HAP-1 (cell line): ENCODE measurements around the gene XPOT.
A peak's percentile ranks its signal among the peaks of the same experiment; 100 is the strongest.

Source experiments
- DNase-seq, 2 experiments: peaks; one replicate each; pipeline ENCODE4 v3.0.0-alpha.2; 2016 to 2020; ENCODE audit warnings: low spot score in 2 of 2
- H3K27me3 ChIP-seq: fragments of 250-450 bp; sonication (Bioruptor Pico); 2 replicates; pipeline ENCODE4 v1.5.1; 2020; ENCODE audit warnings: low read depth, mild to moderate bottlenecking, moderate library complexity
- H3K36me3 ChIP-seq: fragments of 250-450 bp; sonication (Bioruptor Pico); replicated peaks from 2 replicates; pipeline ENCODE4 v1.5.1; 2020; ENCODE audit warnings: mild to moderate bottlenecking
- H3K4me1 ChIP-seq: fragments of 250-450 bp; sonication (Bioruptor Pico); 2 replicates; pipeline ENCODE4 v1.5.1; 2020; ENCODE audit warnings: mild to moderate bottlenecking
- H3K4me3 ChIP-seq: fragments of 250-450 bp; sonication (Bioruptor Pico); 2 replicates; pipeline ENCODE4 v1.5.1; 2020; ENCODE audit warnings: mild to moderate bottlenecking, moderate library complexity
- H3K9me3 ChIP-seq: fragments of 250-450 bp; sonication (Bioruptor Pico); 2 replicates; pipeline ENCODE4 v1.5.1; 2020; ENCODE audit warnings: mild to moderate bottlenecking, moderate library complexity
- in situ Hi-C: fragments of 300-500 bp; cut with MboI; formaldehyde crosslinking; loops from 3 replicates; pipeline ENCODE4 v1.14.3; 2020; ENCODE audit warnings: low sequenced_read_pairs, inconsistent platforms, mixed read lengths

XPOT gene

DNA sequence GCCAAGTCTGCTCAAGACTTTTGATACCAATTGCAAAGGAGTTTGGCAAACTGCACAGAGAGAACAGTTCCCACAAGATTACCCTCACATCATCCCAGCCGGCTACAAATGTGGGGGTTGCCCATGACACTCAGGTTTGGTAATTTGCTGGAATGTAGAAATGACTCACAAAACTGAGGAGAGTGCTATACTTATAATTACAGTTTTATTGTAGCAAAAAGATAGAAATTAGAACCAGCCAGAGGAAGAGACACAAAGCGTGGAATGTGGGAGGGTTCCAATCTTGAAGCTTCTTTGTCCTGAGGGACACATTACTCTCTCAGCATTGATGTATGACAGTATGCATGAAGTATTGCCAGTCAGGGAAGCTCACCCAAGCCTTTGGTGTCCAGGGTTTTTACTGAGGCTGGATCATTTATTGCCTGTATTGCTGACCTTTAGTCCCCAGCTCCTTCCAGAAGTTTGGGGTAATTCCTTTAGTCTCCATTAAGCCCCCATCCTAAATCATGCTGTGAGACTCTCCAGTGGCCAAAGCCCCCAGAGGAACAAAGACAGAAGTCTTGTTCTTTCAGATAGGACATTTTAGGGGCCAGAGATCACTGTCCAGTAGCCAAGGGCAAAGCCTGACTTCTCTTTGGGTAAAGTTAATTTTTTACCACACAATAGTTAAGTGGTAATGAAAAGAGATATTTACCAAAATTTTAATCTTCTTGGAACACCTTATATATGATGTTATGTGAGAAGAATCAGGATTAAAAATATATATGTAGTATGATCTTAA lies 57.6 kb downstream of the XPOT start:
- no peak overlapping the region for H3K4me3 ChIP-seq
- peak; percentile 14 to 19 for DNase-seq
- H3K36me3 ChIP-seq = peaks cover 40% of the 10 kb centered on the region
- no peaks in the 10 kb centered on the region for H3K27me3 ChIP-seq
- in situ Hi-C loops = no loop called here
- H3K4me1 ChIP-seq = peaks cover 7% of the 10 kb centered on the region
- H3K9me3 ChIP-seq = no peaks in the 10 kb centered on the region

DNA sequence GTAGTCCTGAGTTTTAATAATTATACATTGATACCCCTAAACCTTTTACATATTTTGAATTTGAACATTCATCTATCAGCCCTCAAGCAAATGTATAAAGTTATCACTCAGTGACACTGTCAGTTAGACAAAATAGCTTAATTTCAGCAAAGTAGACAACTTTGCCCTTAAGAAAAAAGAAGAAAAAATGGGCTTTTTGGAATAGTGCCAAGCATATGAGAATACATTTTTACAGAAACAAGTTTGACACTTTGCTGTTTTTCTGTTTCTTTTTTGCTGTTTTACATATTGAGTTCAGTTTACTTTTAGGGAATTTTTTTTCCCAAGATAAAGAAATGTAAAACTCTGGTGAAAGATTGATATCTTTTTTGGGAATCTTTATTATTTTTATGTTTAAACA lies 62.0 kb downstream of the XPOT start:
- in situ Hi-C loops = no loop called here
- no peaks in the 10 kb centered on the region for H3K9me3 ChIP-seq
- H3K36me3 ChIP-seq = peaks cover 38% of the 10 kb centered on the region

DNA sequence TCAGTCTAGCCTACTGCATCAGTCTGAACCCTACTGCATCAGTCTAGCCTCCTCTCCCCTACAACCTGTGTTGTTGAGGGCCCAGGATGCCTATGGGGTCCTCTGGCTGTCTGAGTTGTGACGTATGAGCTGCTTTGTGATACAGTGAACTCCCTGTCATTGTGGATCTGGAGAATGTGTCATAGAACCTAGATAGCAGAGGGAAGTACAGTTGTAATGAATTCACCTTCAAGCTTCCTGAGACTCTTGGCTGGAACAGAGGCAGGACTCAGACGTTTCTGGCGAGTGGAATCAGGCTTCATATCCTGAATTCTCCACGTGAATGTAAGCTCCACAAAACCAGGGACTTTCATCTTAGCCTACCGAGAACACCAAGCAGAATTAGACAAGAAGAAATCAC lies 64.8 kb downstream of the XPOT start:
- in situ Hi-C loops = no loop called here
- peaks cover 37% of the 10 kb centered on the region for H3K36me3 ChIP-seq
- no peak for DNase-seq
- H3K4me1 ChIP-seq = peaks cover 2% of the 10 kb centered on the region
- no peaks in the 10 kb centered on the region for H3K9me3 ChIP-seq
- H3K27me3 ChIP-seq = no peaks in the 10 kb centered on the region
- no peak overlapping the region for H3K4me3 ChIP-seq

More for the DNA sequence above, 62.0 kb downstream of the XPOT start:
- Histone ChIP-seq H3K27me3 (no peaks in the 10 kb centered on the region), H3K4me3 (no peak overlapping the region), H3K4me1 (peaks cover 7% of the 10 kb centered on the region)
- DNase-seq = no peak

DNA sequence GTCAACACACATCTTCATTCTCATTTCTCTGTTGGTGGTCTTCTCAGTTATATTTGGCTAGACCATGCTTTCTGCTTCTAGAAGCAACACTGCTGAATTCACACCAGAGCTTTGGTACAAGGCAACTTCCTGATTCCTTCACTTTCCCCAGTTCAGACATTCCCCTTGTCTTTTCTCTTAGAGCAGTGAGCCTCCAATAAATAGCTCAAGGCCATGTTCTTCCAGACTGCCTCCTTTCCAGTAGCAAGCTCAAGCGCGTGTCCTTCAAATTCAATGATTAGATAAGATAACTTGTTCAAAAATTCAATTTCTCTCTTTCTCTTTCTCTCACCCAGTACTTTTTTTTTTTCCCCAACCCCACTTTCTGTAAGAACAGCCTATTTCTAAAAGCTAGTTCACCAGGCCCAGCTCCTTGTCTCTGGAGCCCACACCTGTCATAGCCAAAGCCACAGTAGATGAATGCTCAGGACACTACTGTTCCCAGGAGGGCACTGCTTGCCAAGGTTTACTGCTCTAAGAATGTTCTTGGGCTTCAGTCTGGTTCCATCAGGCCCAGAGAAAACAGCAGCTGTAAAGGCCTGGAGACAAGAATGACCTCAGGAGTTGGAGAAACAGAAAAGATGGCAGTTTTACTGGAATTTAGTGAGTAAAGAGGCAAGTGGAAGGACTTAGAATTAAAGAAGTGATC lies 65.4 kb downstream of the XPOT start:
- in situ Hi-C loops = no loop called here
- Histone ChIP-seq H3K4me3 (no peak overlapping the region), H3K9me3 (no peaks in the 10 kb centered on the region), H3K4me1 (peaks cover 2% of the 10 kb centered on the region), H3K36me3 (peaks cover 37% of the 10 kb centered on the region), H3K27me3 (no peaks in the 10 kb centered on the region)
- DNase-seq = no peak

DNA sequence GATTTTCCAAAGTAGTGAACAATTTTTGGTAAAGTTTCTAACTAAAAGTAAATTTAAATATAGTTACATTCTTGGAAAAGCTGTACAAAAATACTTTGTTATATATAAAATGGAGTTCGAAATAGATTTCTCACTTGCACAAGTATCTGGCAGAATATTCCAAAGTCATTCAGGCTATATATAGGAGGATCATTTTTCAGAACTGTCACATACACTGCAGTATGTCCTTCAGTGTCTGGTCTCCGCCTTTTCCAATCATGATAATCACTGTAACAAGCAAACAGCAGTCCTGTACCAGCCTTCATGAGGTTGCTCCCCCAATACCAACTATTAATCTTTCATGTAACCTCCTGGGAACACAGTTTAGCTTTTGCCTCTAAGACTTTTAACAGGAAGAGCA lies 66.3 kb downstream of the XPOT start:
- in situ Hi-C loops = no loop called here
- Histone ChIP-seq H3K9me3 (no peaks in the 10 kb centered on the region; the same call in 1 of the 2 replicates), H3K27me3 (no peaks in the 10 kb centered on the region), H3K36me3 (peaks cover 40% of the 10 kb centered on the region), H3K4me1 (peaks cover 1% of the 10 kb centered on the region), H3K4me3 (no peak overlapping the region)
- DNase-seq = no peak

DNA sequence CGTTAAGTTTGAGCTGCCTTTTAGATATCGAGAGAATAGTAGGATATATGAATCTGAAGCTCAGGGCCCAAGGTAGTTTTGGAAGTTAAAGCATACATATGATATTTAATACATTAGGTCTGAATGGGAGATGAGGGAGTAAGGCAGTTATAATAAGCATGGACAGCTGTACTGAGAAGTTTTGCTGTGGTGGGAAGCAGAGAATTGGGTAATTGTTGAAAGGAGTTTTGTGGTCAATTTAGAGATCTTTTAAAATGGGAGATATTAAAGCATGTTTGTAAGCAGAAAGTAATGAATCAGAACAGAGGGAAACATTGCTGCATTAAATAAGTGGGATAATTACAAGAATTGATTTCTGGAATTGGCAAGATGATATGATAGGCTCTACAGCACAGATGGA lies 69.0 kb downstream of the XPOT start:
- Histone ChIP-seq H3K9me3 (no peaks in the 10 kb centered on the region; the same call in 1 of the 2 replicates), H3K36me3 (peaks cover 43% of the 10 kb centered on the region), H3K27me3 (no peaks in the 10 kb centered on the region), H3K4me3 (no peak overlapping the region), H3K4me1 (no peaks in the 10 kb centered on the region)
- no peak for DNase-seq
- in situ Hi-C loops = no loop called here

DNA sequence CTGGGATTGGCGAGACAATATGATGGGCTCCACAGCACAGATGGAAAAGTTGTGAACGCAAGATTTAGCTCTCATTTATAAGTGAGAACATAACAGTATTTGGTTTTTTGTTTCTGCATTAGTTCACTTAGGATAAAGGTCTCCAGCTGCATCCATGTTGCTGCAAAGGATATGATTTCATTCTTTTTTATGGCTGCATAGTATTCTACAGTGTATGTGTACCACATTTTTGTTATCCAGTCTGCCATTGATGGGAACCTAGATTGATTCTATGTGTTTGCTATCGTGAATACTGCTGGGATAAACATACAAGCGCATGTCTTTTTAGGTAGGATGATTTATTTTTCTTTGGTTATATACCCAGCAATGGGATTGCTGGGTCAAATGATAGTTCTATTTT lies 71.3 kb downstream of the XPOT start:
- in situ Hi-C loops = no loop called here
- peaks cover 42% of the 10 kb centered on the region for H3K36me3 ChIP-seq

DNA sequence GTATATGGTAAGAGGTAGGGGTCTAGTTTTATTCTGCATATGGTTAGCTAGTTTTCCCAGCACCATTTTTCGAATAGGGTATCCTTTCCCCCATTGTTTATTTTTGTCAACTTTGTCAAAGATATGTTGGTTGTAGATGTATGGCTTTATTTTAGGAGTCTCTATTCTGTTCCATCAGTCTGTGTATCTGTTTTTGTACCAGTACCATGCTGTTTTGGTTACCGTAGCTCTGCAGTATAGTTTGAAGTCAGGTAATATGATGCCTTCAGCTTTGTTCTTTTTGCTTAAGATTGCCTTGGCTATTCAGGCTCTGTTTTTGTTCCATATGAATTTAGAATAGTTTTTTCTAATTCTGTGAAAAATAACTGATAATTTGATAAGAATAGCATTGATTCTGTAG lies 72.7 kb downstream of the XPOT start:
- Histone ChIP-seq H3K36me3 (peaks cover 38% of the 10 kb centered on the region), H3K4me1 (peaks cover 3% of the 10 kb centered on the region; the same call in 1 of the 2 replicates), H3K27me3 (no peaks in the 10 kb centered on the region), H3K9me3 (no peaks in the 10 kb centered on the region; the same call in 1 of the 2 replicates), H3K4me3 (no peak overlapping the region)
- in situ Hi-C loops = no loop called here
- no peak for DNase-seq

More for the DNA sequence above, 71.3 kb downstream of the XPOT start:
- Histone ChIP-seq H3K4me1 (peaks cover 3% of the 10 kb centered on the region; the same call in 1 of the 2 replicates), H3K4me3 (no peak overlapping the region), H3K9me3 (no peaks in the 10 kb centered on the region; the same call in 1 of the 2 replicates), H3K27me3 (no peaks in the 10 kb centered on the region)
- DNase-seq = no peak

DNA sequence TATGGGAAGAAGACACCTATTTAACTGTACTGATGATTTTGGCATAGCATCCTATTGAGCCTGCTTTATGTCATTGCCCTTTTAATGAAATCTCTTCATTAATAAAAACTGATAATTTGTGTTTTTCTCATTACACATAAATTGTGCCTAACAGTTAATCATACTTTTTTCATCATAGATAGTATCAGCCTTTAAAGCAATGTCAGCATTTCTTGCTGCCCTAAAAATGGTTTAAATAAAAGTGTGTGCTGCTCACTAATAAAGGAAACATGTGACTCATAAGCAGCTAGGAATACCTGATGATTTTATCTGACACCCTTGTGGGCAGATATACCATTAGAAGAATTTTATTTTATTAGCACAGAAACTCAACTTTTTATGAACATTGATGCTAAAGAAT lies 74.5 kb downstream of the XPOT start:
- H3K9me3 ChIP-seq = no peaks in the 10 kb centered on the region; the same call in 1 of the 2 replicates
- H3K27me3 ChIP-seq = no peaks in the 10 kb centered on the region
- H3K4me3 ChIP-seq = no peak overlapping the region
- no peak for DNase-seq
- peaks cover 3% of the 10 kb centered on the region; the same call in 1 of the 2 replicates for H3K4me1 ChIP-seq
- in situ Hi-C loops = no loop called here
- H3K36me3 ChIP-seq = peaks cover 49% of the 10 kb centered on the region

DNA sequence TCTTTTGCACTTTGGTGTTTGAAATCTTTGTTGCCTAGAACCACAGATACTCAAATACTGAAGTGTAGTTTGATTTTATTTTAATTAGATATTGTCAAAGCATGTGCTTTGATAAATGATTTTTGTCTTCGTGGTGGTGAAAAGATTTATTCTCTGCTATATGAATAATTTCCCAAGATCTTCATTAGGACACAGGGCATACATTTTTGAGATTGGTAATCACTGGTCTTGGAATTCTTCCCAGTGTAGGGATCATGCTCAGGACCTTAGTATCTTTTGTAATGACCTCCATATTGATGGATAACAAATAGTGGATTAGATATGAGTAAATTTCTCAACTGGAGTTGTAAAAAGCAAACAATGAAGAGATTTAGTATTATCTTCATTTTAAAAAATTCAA lies 76.0 kb downstream of the XPOT start:
- peaks cover 47% of the 10 kb centered on the region for H3K36me3 ChIP-seq
- in situ Hi-C loops = no loop called here
- peaks cover 3% of the 10 kb centered on the region; the same call in 1 of the 2 replicates for H3K4me1 ChIP-seq

DNA sequence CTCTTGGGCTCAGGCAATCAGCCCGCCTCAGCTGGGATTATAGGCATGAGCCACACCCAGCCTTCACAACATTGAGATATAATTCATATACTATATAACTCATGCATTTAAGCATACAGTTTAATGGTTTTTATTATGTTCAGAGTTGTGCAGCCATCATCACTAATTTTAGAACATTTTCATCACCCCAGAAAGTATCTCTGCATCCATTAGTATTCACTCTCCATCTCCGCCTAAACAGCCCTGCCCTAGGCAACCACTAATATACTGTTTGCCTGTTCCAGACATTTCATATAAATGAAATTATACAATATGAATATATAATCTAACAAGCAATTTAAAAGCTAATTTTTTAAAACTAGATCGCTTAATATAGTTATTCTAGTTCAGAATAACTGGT lies 82.5 kb downstream of the XPOT start:
- no peaks in the 10 kb centered on the region for H3K4me1 ChIP-seq
- no peaks in the 10 kb centered on the region for H3K9me3 ChIP-seq
- DNase-seq = no peak
- in situ Hi-C loops = no loop called here
- H3K4me3 ChIP-seq = no peak overlapping the region
- no peaks in the 10 kb centered on the region for H3K27me3 ChIP-seq
- peaks cover 41% of the 10 kb centered on the region for H3K36me3 ChIP-seq

More for the DNA sequence above, 76.0 kb downstream of the XPOT start:
- Histone ChIP-seq H3K27me3 (no peaks in the 10 kb centered on the region), H3K4me3 (no peak overlapping the region), H3K9me3 (no peaks in the 10 kb centered on the region; the same call in 1 of the 2 replicates)
- peak in 1 of 2 experiments; percentile 15 for DNase-seq

DNA sequence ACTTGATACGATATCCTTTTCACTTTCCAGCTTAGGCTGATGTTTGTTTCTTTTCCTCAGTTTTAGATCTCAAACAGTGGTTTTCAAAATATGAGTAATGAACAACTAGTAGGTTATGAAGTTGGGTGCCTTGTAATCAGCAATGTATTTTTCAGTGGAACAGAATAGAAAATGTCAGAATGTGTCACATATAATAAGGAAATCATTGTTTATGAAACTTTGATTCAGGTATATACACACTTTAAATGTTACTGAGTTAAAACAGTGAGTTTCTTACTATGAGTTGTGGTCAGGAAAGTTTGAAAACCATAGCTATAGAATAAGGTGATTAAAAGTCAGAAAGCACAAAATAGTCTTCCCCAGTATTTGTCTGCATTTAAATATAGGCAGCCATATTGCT lies 87.5 kb downstream of the XPOT start:
- Histone ChIP-seq H3K9me3 (no peaks in the 10 kb centered on the region), H3K4me3 (no peak overlapping the region), H3K27me3 (no peaks in the 10 kb centered on the region), H3K4me1 (peaks cover 6% of the 10 kb centered on the region), H3K36me3 (peaks cover 33% of the 10 kb centered on the region)
- in situ Hi-C loops = no loop called here
- no peak for DNase-seq

DNA sequence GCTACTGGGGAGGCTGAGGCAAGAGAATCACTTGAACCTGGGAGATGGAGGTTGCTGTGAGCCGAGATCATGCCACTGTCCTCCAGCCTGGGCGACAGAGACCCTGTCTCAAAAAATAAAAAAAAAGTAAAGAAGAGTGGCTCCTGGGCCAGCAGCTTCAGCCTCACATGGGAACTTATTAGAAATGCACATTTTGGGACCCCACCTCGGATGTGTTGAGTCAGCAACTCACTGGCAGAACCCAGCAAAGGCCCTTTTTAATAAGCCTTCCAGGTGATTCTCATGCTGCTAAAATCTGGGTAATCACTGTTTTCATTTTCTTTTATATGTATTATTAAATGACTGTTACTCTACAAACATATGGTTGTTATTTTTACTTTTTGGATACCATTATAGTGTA lies 89.3 kb downstream of the XPOT start:
- Histone ChIP-seq H3K4me1 (peaks cover 6% of the 10 kb centered on the region), H3K27me3 (no peaks in the 10 kb centered on the region), H3K36me3 (peaks cover 42% of the 10 kb centered on the region), H3K4me3 (no peak overlapping the region), H3K9me3 (no peaks in the 10 kb centered on the region)
- in situ Hi-C loops = no loop called here
- no peak for DNase-seq
